DMS53 treated with DMSO at 0.1 percent for 48 hours (cell line): ENCODE data around the gene HELZ2.

Experiments
- DNase-seq: peaks from one replicate; lab custom pipeline; 2025; ENCODE audit not compliant: unreplicated experiment; lab: John Stamatoyannopoulos, UW

The HELZ2 gene

DNA sequence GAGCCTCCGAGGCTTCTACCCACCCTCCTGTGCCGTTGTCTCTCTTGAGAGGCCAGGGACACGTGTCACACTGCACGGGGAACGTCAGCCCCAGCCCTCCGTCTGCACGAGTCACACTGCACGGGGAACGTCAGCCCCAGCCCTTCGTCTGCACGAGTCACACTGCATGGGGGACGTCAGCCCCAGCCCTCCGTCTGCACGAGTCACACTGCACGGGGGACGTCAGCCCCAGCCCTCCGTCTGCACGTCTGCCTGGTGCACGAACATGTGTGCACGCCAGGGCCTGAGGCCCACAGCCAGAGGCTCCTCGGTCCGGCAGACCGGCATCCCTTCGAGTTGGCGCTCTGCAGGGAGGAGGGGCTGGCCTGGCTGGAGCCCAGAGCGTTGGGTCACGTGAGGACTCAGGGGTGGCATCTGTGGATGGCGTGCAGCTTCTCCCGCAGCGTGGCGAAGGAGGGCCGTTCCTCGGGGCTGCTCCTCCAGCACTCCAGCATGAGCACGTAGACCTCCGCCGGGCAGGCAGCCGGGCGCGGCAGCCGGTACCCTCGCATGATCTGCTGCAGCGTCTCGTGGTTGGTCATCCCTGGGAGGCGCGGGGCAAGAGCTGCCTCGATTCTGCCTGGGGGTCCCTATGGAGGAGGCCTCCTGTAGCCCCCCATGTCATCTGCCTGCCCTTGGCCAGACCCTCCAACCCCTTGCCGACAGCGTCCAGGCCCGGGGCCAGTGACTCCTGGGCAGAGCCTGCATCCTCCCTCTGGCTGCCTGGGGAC, 33.4 kb downstream of the HELZ2 start:
- no peak for DNase-seq

DNA sequence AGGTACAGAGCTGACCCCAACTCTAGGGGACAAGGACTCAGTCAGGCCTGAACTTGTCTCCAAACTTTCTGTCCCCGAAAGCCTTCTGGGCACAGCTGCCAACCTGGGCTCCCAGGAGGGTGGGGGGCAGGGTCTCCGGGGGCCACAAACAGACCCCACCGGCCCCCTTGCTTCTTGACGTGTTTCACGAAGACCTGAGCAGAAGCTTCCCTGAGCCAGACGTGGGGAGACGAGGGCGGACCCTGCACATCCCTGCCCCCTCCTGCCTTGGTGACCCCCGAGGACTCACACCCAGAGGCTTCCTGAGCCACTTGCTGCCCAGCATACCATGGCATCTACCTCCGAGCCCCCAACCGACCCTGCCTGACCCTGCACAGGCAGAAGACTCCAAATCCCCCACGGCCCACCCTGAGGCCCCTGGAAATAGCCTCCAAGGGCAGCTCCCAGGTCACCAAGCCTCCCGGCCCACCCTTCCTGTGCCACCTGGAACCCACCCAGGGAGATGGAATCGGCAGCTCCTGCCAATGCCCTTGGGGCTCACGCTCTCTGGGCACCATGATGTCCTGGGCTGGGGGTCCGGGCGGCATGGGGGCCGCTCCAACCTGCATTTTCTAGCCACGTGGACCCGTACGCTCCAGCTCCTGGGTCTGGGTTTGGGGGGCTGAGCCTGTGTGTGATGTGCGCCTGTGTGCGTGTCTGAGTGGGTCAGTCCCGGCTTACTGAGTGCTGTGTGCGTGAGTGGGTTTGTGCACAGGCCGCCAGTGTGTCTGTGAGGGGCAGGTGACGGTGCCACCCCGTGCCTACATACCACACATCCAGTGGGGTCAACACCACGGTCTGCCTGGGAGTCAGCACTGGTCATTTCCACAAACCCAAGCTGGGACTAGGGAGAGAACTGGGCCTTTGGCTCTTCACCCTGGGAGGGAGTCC, 34.3 kb downstream of the HELZ2 start:
- no peak for DNase-seq

DNA sequence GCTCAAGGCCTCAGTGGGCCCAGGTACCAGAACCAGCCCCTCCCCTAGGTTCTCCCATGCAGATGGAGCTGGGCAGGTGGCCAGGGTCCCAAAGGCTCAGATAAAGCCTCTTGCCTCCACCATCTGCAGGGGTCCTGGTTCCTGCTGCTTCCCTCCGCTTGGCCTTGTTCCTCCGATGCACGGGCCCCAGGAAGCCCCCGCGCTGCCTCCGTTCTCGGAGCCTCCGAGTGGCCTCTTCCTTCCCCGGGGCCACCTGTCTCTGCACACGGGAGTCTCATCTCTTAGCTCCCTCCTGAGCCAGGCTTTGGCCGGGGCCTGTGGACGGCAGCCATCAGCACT, 35.0 kb downstream of the HELZ2 start:
- no peak for DNase-seq

DNA sequence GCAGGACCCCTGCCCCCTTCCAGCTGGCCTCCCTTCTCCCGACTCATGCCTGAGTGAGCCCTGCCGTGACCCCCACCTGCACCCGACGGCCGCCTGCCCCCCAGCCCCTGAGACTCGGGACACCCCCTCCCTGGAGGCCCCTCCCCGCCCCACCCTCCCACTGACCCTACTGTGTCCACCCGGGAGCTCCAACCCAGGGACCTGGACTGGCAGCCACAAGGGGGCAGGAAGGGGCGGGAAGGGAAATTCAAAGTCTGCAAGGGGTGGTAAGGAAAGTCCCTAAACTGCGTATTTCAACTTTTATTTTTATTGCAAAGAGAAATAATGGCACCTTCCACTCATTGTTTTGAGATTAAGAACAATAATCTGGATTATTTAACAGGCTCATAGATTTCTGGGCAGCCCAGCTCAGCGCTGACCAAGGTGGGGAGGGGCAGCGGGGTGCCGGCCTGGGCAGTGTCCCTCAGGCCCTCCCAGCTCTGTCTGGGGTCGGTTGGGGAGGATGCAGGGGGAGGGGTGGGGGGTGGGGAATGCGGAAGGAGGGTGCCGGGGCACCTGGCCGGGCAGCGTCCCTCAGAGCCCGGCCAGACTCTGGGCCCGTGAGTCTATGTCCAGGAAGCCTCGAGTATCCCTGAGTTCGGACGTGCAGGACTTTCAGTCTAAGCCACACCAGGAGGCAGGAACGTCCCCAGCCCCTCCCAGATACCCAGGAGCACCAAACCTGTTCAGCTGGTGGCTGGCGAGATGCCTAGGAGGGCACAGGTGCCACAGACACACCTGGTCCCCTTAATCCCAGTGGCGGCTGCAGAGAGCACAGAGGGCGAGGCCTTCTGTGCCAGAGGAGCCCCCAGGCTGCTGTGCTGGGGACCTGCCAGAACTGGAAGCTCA, 35.6 kb downstream of the HELZ2 start:
- DNase-seq, result peak; percentile 44

DNA sequence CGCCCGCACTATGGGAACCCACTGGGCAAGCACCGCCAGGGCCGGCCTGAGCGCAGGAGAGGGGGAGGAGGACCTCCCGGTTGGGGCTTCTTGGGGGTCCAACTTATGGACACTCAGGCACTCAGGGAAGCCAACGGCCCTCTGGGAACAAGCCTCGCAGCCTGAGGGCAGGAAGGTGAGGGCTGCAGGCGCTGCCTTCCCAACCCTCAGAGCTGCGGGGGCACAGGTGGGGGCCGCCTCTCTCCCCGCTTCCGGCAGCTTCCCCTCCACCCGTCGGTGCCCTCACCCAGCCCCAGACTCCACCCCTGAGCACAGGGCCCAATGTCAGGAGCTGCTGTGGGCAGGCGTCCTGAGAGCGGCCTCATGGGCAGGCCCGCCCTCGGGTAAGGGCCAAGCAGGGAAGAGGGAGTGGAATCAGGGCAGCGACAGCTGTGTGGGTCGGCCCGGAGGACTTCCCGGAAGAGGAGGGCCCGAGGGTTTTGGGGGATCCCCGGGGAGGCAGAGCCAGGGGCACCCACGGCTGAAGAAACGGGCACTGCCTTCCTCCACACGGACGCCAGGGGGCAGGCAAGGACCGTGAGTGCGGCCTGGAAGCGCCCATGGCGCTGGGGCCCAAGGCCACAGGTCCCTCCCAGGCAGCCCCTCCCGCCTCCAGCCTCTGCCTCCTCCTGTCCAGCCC, 36.4 kb downstream of the HELZ2 start:
- DNase-seq, result peak; percentile 67

DNA sequence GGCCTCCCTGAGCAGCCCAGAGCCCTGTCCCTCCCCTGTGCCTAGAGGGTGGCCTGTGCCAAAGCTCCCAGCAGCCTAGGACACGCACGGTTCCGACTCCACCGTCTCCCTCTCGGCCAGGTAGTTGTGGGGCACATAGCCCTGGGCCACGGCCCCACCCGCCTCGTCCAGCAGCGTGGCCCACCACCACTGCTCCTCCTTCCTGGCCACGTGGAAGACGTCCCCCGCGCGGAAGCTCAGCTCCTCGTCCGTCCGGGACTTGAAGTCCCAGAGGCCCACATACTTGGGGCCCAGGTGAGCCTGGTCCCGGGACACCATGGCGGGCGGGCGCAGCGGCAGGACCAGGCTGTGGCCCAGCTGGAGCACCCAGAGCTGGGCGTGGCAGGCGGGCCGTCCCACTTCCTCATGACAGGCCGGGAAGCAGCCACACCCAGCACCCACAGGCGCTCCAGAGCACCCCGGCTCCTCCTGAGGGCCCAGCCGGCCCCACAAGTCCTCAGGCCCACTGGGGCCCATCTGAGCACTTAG, 37.0 kb downstream of the HELZ2 start, which contains the start of gene PTK6:
PTK6 (minus strand) TSS at position 380 of the 528 bp plus-strand sequence; CDS start at position 318, 62 bp downstream.
- DNase-seq, result no peak

- no peak for DNase-seq
These were observed 37.6 kb downstream of the HELZ2 start for GRCh38 chr20:63536241-63536977.

GRCh38 chr20:63534831-63535651, 39.0 kb downstream of the HELZ2 start:
- no peak for DNase-seq

DNA sequence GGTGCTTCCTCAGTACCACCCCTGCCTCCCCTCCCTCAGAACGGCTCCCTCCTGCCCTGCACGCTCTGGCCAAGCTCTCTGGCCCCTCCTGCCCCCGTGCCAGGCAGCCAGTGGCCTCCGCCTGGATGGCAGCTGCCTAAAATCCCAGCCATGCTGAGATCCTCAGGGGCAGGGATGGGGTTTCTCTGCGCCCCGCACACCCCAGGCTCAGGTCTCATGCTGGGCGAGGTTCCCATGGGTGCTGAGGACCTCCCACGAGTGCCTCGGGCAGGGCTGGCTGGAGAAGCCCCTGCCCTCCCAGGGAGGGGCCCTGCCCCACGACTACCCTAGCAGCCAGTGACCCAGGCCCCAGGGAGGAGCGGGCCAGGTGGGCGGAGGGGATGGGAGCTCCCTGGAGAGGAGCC, 39.6 kb downstream of the HELZ2 start:
- no peak for DNase-seq

GRCh38 chr20:63533871-63534393, 40.1 kb downstream of the HELZ2 start:
- DNase-seq, result no peak

- no peak for DNase-seq
These were observed 40.7 kb downstream of the HELZ2 start for GRCh38 chr20:63533388-63533787.

DNA sequence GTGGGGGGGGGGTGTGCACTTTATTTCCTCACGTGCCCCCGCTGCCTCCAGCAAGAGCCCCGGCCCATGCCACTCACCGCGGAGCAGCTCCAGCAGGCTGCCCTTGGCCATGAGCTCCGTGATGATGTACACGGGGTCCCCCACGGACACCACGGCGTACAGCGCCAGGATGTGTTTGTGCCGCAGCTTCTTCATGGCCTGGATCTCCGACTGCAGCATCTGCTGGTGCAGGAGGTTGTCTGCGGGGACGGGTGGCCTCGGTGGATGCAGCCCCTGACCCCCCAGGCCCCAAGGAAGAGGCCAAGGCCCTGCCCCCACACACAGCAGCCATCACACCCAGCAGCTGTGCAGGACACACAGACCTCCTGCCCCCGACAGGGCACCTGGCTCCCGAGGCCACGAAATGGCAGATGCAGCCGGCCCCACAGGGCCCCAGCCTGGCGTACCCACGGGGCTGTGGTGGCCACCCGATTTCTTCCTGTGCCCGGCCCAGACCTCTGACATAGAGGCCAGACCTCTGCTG, 41.5 kb downstream of the HELZ2 start:
- no peak for DNase-seq

DNA sequence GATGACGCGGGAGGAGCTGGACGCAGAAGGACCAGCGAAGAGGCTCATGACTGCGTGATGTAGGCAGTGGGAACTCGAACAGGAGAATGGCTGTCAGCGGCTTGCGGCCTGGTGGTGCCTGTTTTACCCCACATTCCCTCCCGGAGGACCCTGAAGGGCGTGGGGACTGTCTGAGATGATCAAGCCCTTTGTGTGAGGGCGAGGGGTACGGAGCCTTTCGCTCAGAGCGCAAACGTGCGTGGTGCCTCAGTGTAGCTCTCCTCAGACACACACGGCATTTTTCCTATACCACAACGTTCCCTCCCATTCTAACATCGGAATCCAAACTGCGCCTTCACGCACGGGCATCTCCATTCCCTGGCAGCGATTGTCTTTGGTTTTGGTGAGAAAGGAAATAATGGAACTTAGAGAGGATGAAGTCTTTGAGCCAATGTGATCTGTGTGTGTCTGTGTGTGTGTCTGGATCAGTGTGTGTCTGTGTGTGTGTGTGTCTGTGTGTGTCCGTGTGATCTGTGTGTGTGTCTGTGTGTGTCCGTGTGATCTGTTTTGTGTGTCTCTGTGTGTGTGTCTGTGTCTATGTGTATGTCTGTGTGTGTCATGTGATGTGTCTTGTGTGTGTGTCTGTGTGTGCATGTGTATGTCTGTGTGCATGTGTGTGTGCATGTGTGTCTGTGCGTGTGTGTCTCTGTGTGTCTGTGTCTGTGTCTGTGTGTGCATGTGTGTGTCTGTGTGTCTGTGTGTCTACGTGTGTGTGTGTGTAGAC, 42.2 kb downstream of the HELZ2 start:
- no peak for DNase-seq

GRCh38 chr20:63530788-63531160, 43.3 kb downstream of the HELZ2 start:
- DNase-seq, result no peak

- DNase-seq, result no peak
These were observed 43.9 kb downstream of the HELZ2 start for GRCh38 chr20:63529861-63530787.

GRCh38 chr20:63529180-63529860, 44.7 kb downstream of the HELZ2 start:
- no peak for DNase-seq
